HepG2 (cell line): ENCODE measurements around the gene PIGO. TPM values are rescaled to one million over a fixed set of nuclear protein-coding genes. Genes with fewer than 3 reads are reported as not detected.

Experiments
- ATAC-seq: fragments of 200-7000 bp; cut with Tn5 transposase; 3 replicates; pipeline ENCODE4 v1.9.1; 2020; ENCODE audit warnings: mild to moderate bottlenecking, moderate library complexity
- BruUV-seq: library from RNA; stranded (reverse); fragments of 400-500 nt; replicated peaks from 2 replicates; lab custom pipeline; 2021; lab: Mats Ljungman, UMichigan
- CTCF ChIA-PET: fragments of 300-600 bp; formaldehyde crosslinking; extraction: SDS; loops from one replicate; lab custom pipeline; 2021; ENCODE audit warnings: low total read pairs, inconsistent platforms, low intra/inter-chr PET ratio; lab: Yijun Ruan, JAX
- POLR2A ChIA-PET: fragments of 350-600 bp; sonication (Branson Sonifier 250); formaldehyde crosslinking; loops from one replicate; lab custom pipeline; 2020; ENCODE audit warnings: antibody characterized with exemption, inconsistent platforms; lab: Yijun Ruan, JAX
- DNase-seq: peaks from one replicate; pipeline ENCODE4 v3.0.0-alpha.2; 2015; ENCODE audit warnings: low spot score
- FAIRE-seq: peaks from 3 replicates; lab custom pipeline; 2011; peaks lifted over from hg19 to GRCh38; lab: Jason Lieb, UNC
- H2AFZ ChIP-seq: one replicate; pipeline ENCODE4 v1.6.1; 2011; ENCODE audit warnings: low read length, inconsistent platforms
- H3K27ac ChIP-seq: fragments of 300-600 bp; 3 replicates; pipeline ENCODE4 v1.8.0; 2011; ENCODE audit warnings: mixed run types, mild to moderate bottlenecking, mixed read lengths, low read length, inconsistent platforms; ENCODE audit not compliant: insufficient read depth; ENCODE audit errors: extremely low read length
- H3K27me3 ChIP-seq, 2 experiments: fragments of 200-600 bp in 1 of 2; 2 replicates in 1 of 2; 3 replicates in 1 of 2; pipeline versions ENCODE4 v1.6.0 to v1.8.0; 2011; ENCODE audit warnings: low read length in 2 of 2, mild to moderate bottlenecking in 2 of 2, moderate library complexity in 2 of 2, inconsistent platforms in 1 of 2; ENCODE audit not compliant: insufficient read depth in 2 of 2, control insufficient read depth in 1 of 2
- H3K36me3 ChIP-seq, 2 experiments: fragments of 200-600 bp in 1 of 2; replicated peaks in 1 of 2; 2 replicates in 1 of 2; 3 replicates in 1 of 2; pipeline versions ENCODE4 v1.5.1 to v1.8.0; 2011; ENCODE audit warnings: low read length in 2 of 2, inconsistent platforms in 1 of 2; ENCODE audit not compliant: insufficient read depth in 2 of 2, control insufficient read depth in 1 of 2
- H3K4me1 ChIP-seq: 2 replicates; pipeline ENCODE4 v1.5.1; 2012; ENCODE audit warnings: low read length, inconsistent platforms; ENCODE audit not compliant: insufficient read depth
- H3K4me2 ChIP-seq: 2 replicates; pipeline ENCODE4 v1.6.0; 2011; ENCODE audit warnings: low read depth, low read length, inconsistent platforms
- H3K4me3 ChIP-seq, 3 experiments: fragments of 200-600 bp in 1 of 3; sonication (generic), shearing (Covaris generic) in 1 of 3; replicated peaks in 1 of 3; 2 replicates each; pipeline ENCODE4 v1.5.1; 2011 to 2016; ENCODE audit warnings: low read length in 3 of 3, inconsistent platforms in 2 of 3, low read depth in 2 of 3, mild to moderate bottlenecking in 2 of 3, control low read depth in 1 of 3, mixed read lengths in 1 of 3; ENCODE audit not compliant: insufficient read depth in 1 of 3
- H3K79me2 ChIP-seq: one replicate; pipeline ENCODE4 v1.6.1; 2011; ENCODE audit warnings: low read length, inconsistent platforms; ENCODE audit not compliant: insufficient read depth
- H3K9ac ChIP-seq: 2 replicates; pipeline ENCODE4 v1.6.0; 2011; ENCODE audit warnings: mild to moderate bottlenecking, low read depth, low read length, inconsistent platforms; ENCODE audit not compliant: insufficient read depth
- H3K9me3 ChIP-seq: 2 replicates; pipeline ENCODE4 v1.5.1; 2012; ENCODE audit warnings: mild to moderate bottlenecking, low read length
- H4K20me1 ChIP-seq: 2 replicates; pipeline ENCODE4 v1.6.0; 2011; ENCODE audit warnings: inconsistent platforms, mild to moderate bottlenecking, low read length, moderate library complexity; ENCODE audit not compliant: insufficient read depth
- AHDC1 ChIP-seq: sonication (generic); formaldehyde crosslinking; IDR thresholded peaks from 2 replicates; pipeline ENCODE4 v1.5.1; 2020; ENCODE audit warnings: mild to moderate bottlenecking, missing genetic modification reagents, borderline replicate concordance
- HMGXB4 ChIP-seq, 2 experiments: sonication (generic) in 1 of 2; formaldehyde crosslinking in 1 of 2; IDR thresholded peaks; 2 replicates each; pipeline versions ENCODE4 v1.4.0 to v1.6.1; 2018 to 2020; ENCODE audit warnings: missing genetic modification reagents in 2 of 2, borderline replicate concordance in 1 of 2, low read depth in 1 of 2, mild to moderate bottlenecking in 1 of 2, missing biosample characterization in 1 of 2
- NFATC3 ChIP-seq: sonication (generic); formaldehyde crosslinking; IDR thresholded peaks from 2 replicates; pipeline ENCODE4 v1.5.1; 2020; ENCODE audit warnings: mild to moderate bottlenecking, missing genetic modification reagents
- NRL ChIP-seq: sonication (generic); formaldehyde crosslinking; IDR thresholded peaks from 2 replicates; pipeline ENCODE4 v1.5.0; 2020; ENCODE audit warnings: missing genetic modification reagents, mild to moderate bottlenecking, moderate library complexity, borderline replicate concordance
- ZBTB4 ChIP-seq: sonication (generic); formaldehyde crosslinking; IDR thresholded peaks from 2 replicates; pipeline ENCODE4 v1.4.0; 2020; ENCODE audit warnings: missing genetic modification reagents, mild to moderate bottlenecking, borderline replicate concordance
- ZNF24 ChIP-seq: fragments of 450-650 bp; IDR thresholded peaks from 2 replicates; pipeline ENCODE4 v1.6.1; 2017; ENCODE audit warnings: antibody characterized with exemption, mild to moderate bottlenecking
- ZNF274 ChIP-seq: sonication (generic); formaldehyde crosslinking; IDR thresholded peaks from 2 replicates; pipeline ENCODE4 v1.5.1; 2020; ENCODE audit warnings: mild to moderate bottlenecking, missing genetic modification reagents
- ZNF317 ChIP-seq: sonication (generic); formaldehyde crosslinking; IDR thresholded peaks from 2 replicates; pipeline ENCODE4 v1.5.0; 2020; ENCODE audit warnings: mild to moderate bottlenecking, missing genetic modification reagents
- ZNF354B ChIP-seq: sonication (generic); formaldehyde crosslinking; IDR thresholded peaks from 2 replicates; pipeline ENCODE4 v1.8.0; 2022; ENCODE audit warnings: mild to moderate bottlenecking, missing genetic modification reagents
- ZNF775 ChIP-seq: sonication (generic); formaldehyde crosslinking; IDR thresholded peaks from 2 replicates; pipeline ENCODE4 v1.4.0; 2020; ENCODE audit warnings: missing genetic modification reagents, mild to moderate bottlenecking, moderate library complexity, borderline replicate concordance
- WGBS: methylation state at CpG from one replicate; pipeline ENCODE4 v1.1.6; 2017; ENCODE audit warnings: low lambda C conversion rate; 5-methylcytosine and 5-hydroxymethylcytosine counted together
- in situ Hi-C: cut with HindIII; loops from 2 replicates; pipeline ENCODE4 v1.10.0; 2017; ENCODE audit warnings: low pct_unique_long_range_greater_than_20kb; ENCODE audit not compliant: extremely low pct_ligation_motif_present
- intact Hi-C: fragments of 100-400 bp; cut with micrococcal nuclease; formaldehyde crosslinking; loops from one replicate; pipeline ENCODE4 v1.10.0; 2022; ENCODE audit not compliant: unreplicated experiment
- polyA plus RNA-seq, 8 experiments: library from polyadenylated mRNA; depleted of rRNA in 3 of 8; stranded (reverse) in 7 of 8; unstranded in 1 of 8; fragments of >200 nt; fragmentation: Illumina TruSeq in 4 of 8; extraction: Trizol in 4 of 8; gene quantifications; 2 replicates each; pipeline versions ENCODE4 v1.2.1 to v1.2.3, GENCODE V29; 2011 to 2016; ENCODE audit warnings: low read depth in 4 of 8, missing spikeins in 1 of 8, mixed read lengths in 1 of 8; ENCODE audit not compliant: insufficient read depth in 1 of 8
- total RNA-seq, 5 experiments: library from RNA; depleted of rRNA; stranded (reverse); fragments of >200 nt; fragmentation: Illumina TruSeq; extraction: Trizol; gene quantifications; 2 replicates each; pipeline ENCODE4 v1.2.3, GENCODE V29; 2016; ENCODE audit warnings: low read depth in 1 of 5

Gene PIGO
- total and polyA plus RNA-seq, 2 of the 13 experiments (the other 11 are each of a cell fraction or from before 2014, with no cell fraction given), result 20.5 to 26.2 TPM

GRCh38 chr9:35070823-35071813 lies 25.3 kb downstream of the PIGO start:
- peaks cover 17 to 40% of the 10 kb centered on the region in 2 experiments for H3K36me3 ChIP-seq
- no peaks in the 10 kb centered on the region for H3K9me3 ChIP-seq
- no peak for DNase-seq
- ChIA-PET CTCF (interaction anchor here (2.1 kb wide), 1 partner anchor 25 kb away, joined by 9 read pairs; the partner anchor contains the start of gene PIGO), POLR2A (interaction anchor here (0.8 to 3.2 kb wide), 17 partner anchors 8 to 892 kb away, joined by 3 to 23 read pairs (median 11); partner anchors contain the start of genes ATOSB, FANCG, PIGO and SIGMAR1)
- no peak for FAIRE-seq
- peaks cover 53% of the 10 kb centered on the region for H3K79me2 ChIP-seq
- TSS peak; percentile 54 for BruUV-seq
- H3K4me2 ChIP-seq, result peak overlapping the region; percentile 85
- peak overlapping the region; percentile 100 for H3K27ac ChIP-seq
- 2% methylated on average over 15 of the region's 20 CpGs for WGBS
- H4K20me1 ChIP-seq, result peaks cover 41% of the 10 kb centered on the region
- no peaks in the 10 kb centered on the region; a peak in 1 of 5 replicates for H3K27me3 ChIP-seq
- peak overlapping the region; percentile 92 to 99 (median 93) for H3K4me3 ChIP-seq
- no peak overlapping the region for H2AFZ ChIP-seq
- H3K9ac ChIP-seq, result peak overlapping the region; percentile 100
- in situ Hi-C loops (no loop called here), intact Hi-C loops (no loop called here)
- peaks cover 37% of the 10 kb centered on the region for H3K4me1 ChIP-seq
- no peak for ATAC-seq
- TF ChIP-seq ZNF317 (CRISPR knock-in tag) (0 out of 2 replicates have a peak, but pooled peaks have one; percentile 44), ZNF24 (no peak), ZNF274 (CRISPR knock-in tag) (no peak), NFATC3 (CRISPR knock-in tag) (0 out of 2 replicates have a peak, but pooled peaks have one; percentile 27), ZNF775 (no peak), ZBTB4 (no peak), HMGXB4 (CRISPR knock-in tag; IDR thresholded peaks at IDR 0.05; ENCODE audit: borderline replicate concordance in 1 of 2, low read depth in 1 of 2) (no peak), NRL (no peak), ZNF354B (CRISPR knock-in tag) (no peak), AHDC1 (peak; percentile 2; the same call in 1 of the 2 replicates)
